ENCODE results near the gene DELE1. TPM values are rescaled to one million over a fixed set of nuclear protein-coding genes. Genes with fewer than 3 reads are reported as not detected.

The DELE1 gene
- total RNA-seq, 1 donor from 2014 or later: 108 TPM

- peaks cover 2% of the 10 kb centered on the region for H3K27me3 Mint-ChIP-seq (ENCODE audit: unreplicated experiment)
- peaks cover 5% of the 10 kb centered on the region for H3K4me1 Mint-ChIP-seq (ENCODE audit: low read depth, unreplicated experiment)
- DNase-seq: no peak
- no peak overlapping the region for H3K4me3 Mint-ChIP-seq (ENCODE audit: unreplicated experiment)
- no peak overlapping the region for H3K27ac Mint-ChIP-seq (ENCODE audit: unreplicated experiment)
- H3K36me3 Mint-ChIP-seq (ENCODE audit: unreplicated experiment): no peaks in the 10 kb centered on the region
- TF ChIP-seq CTCF (IDR thresholded peaks at IDR 0.05; ENCODE audit: partially characterized antibody, unreplicated experiment): no peak
- no peaks in the 10 kb centered on the region for H3K9me3 Mint-ChIP-seq (ENCODE audit: unreplicated experiment)
Measured at GRCh38 chr5:141989720-141990119, 66.0 kb downstream of the DELE1 start.

Other genes starting within 250 kb of the DELE1 start
- 8.6 TPM for gene ARAP3, start 241.6 kb upstream of the DELE1 start, total RNA-seq (ENCODE audit: unreplicated experiment)
- 7.9 TPM for gene PCDH1, start 45.5 kb upstream of the DELE1 start, total RNA-seq (ENCODE audit: unreplicated experiment)
- 1.7 TPM for gene PCDH12, start 34.3 kb downstream of the DELE1 start, total RNA-seq (ENCODE audit: unreplicated experiment)
- 60.8 TPM for gene RNF14, start 45.2 kb downstream of the DELE1 start, total RNA-seq (ENCODE audit: unreplicated experiment)
- 20.2 TPM for gene GNPDA1, start 89.2 kb downstream of the DELE1 start, total RNA-seq (ENCODE audit: unreplicated experiment)
- 56.1 TPM for gene NDFIP1, start 184.9 kb downstream of the DELE1 start, total RNA-seq (ENCODE audit: unreplicated experiment)

Measured in glutamatergic neuron (in vitro differentiated cells).